PC-9 (cell line): ENCODE measurements around the gene AMMECR1. TPM values are rescaled to one million over a fixed set of nuclear protein-coding genes. Genes with fewer than 3 reads are reported as not detected.

Experiments used
- BruUV-seq: library from RNA; stranded (reverse); fragments of 400-500 nt; replicated peaks from 2 replicates; lab custom pipeline; 2021; lab: Mats Ljungman, UMichigan
- CTCF ChIA-PET: fragments of 300-600 bp; sonication (Branson Sonifier 250); formaldehyde crosslinking; loops from one replicate; lab custom pipeline; 2022; ENCODE audit warnings: antibody characterized with exemption; lab: Charles Lee
- POLR2A ChIA-PET: fragments of 300-600 bp; sonication (Branson Sonifier 250); formaldehyde crosslinking; loops from one replicate; lab custom pipeline; 2022; ENCODE audit warnings: antibody characterized with exemption; ENCODE audit not compliant: unreplicated experiment; lab: Charles Lee
- DNase-seq, 2 experiments: peaks; one replicate each; pipeline versions ENCODE4 v3.0.0 to v3.0.0-alpha.2; 2015 to 2022; ENCODE audit warnings: mixed read lengths in 1 of 2
- H2AFZ ChIP-seq: fragments of 200-600 bp; sonication (generic); 2 replicates; pipeline ENCODE4 v1.8.1; 2017; ENCODE audit warnings: antibody characterized with exemption
- H3F3A ChIP-seq: fragments of 200-600 bp; sonication (generic); 2 replicates; pipeline ENCODE4 v1.8.1; 2017; ENCODE audit warnings: antibody characterized with exemption, mild to moderate bottlenecking, low read depth; ENCODE audit not compliant: insufficient read depth
- H3K27ac ChIP-seq: fragments of 200-600 bp; sonication (generic); 2 replicates; pipeline ENCODE4 v1.6.1; 2016; ENCODE audit warnings: mixed run types
- H3K27me3 ChIP-seq: fragments of 200-600 bp; sonication (generic); 2 replicates; pipeline ENCODE4 v1.6.1; 2016; ENCODE audit warnings: low read depth, mixed run types; ENCODE audit not compliant: insufficient read depth
- H3K36me3 ChIP-seq: fragments of 200-600 bp; sonication (generic); 2 replicates; pipeline ENCODE4 v1.6.1; 2016; ENCODE audit warnings: low read depth, mixed run types
- H3K4me1 ChIP-seq: fragments of 200-600 bp; sonication (generic); replicated peaks from 2 replicates; pipeline ENCODE4 v1.6.1; 2016; ENCODE audit warnings: mixed run types; ENCODE audit not compliant: insufficient read depth
- H3K4me2 ChIP-seq: fragments of 200-600 bp; sonication (generic); 2 replicates; pipeline ENCODE4 v1.6.1; 2017; ENCODE audit warnings: mixed run types
- H3K4me3 ChIP-seq: fragments of 200-600 bp; sonication (generic); 2 replicates; pipeline ENCODE4 v1.6.1; 2016; ENCODE audit warnings: mixed run types
- H3K79me2 ChIP-seq: fragments of 200-600 bp; sonication (generic); 2 replicates; pipeline ENCODE4 v1.6.1; 2017; ENCODE audit warnings: low read depth, mixed run types
- H3K9me2 ChIP-seq: fragments of 200-600 bp; sonication (generic); 2 replicates; pipeline ENCODE4 v1.8.1; 2017; ENCODE audit warnings: mild to moderate bottlenecking; ENCODE audit not compliant: insufficient read depth
- H3K9me3 ChIP-seq: fragments of 200-600 bp; sonication (generic); 2 replicates; pipeline ENCODE4 v1.8.1; 2016; ENCODE audit warnings: low read depth; ENCODE audit not compliant: insufficient read depth
- H4K20me1 ChIP-seq: fragments of 200-600 bp; sonication (generic); 2 replicates; pipeline ENCODE4 v1.8.1; 2017; ENCODE audit not compliant: insufficient read depth
- CTCF ChIP-seq: fragments of 200-600 bp; sonication (generic); conservative IDR thresholded peaks from 2 replicates; pipeline ENCODE4 v1.6.1; 2017; ENCODE audit warnings: mixed run types, antibody characterized with exemption, mild to moderate bottlenecking, moderate library complexity
- EZH2 ChIP-seq: fragments of 200-600 bp; sonication (generic); IDR thresholded peaks from 2 replicates; pipeline ENCODE4 v1.8.0; 2017; ENCODE audit warnings: antibody characterized with exemption, low read depth
- intact Hi-C: fragments of 100-400 bp; cut with micrococcal nuclease; formaldehyde crosslinking; loops from one replicate; pipeline ENCODE4 v1.10.0; 2022; ENCODE audit not compliant: unreplicated experiment
- total RNA-seq: library from RNA; stranded (reverse); gene quantifications from 2 replicates; pipeline ENCODE4 v1.2.3, GENCODE V29; 2021

The AMMECR1 gene
- total RNA-seq, 1 experiment from 2014 or later = 35.4 TPM

DNA sequence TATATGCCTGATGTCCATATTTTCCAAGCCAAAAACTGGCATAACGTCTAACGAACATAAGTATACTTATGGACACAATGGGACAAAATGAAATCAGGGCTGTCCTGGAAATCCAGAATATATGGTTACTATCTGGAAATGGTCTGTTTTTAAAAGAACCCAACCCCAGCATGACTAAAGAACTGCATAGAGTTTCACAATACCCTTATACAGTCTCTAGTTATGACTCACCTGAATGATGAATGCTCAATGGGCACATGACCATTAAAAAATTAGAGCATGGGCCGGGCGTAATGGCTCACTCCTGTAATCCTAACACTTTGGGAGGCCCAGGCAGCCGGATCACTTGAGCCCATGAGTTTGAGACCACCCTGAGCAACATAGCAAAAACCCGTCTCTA is 31.8 kb downstream of the AMMECR1 start:
- peaks cover 27% of the 10 kb centered on the region for H3K4me1 ChIP-seq

DNA sequence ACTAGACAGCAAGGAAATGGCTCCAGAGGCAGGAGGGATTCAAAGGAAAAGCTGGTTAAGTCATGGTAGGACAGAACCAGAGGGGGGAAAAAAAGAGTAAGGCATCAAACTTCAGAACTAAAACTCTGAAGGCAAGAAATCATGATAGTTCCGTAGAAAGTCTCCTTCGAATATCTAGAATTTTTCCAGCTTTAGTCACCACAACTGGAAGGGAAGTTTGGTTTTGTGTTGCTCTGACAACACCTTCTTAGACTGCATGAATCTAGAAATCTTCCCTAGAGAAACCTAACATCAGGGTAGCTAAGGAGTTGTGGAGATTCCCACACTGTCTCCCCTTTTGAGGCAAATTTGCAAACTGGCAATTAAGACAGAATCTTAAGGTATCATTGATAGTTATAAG is 33.7 kb downstream of the AMMECR1 start:
- POLR2A ChIA-PET = interaction anchor here (0.6 to 0.7 kb wide), 2 partner anchors 20 to 120 kb away, joined by 5 to 8 read pairs; no protein-coding TSS in a partner anchor
- Histone ChIP-seq H3K9me3 (peaks cover 6% of the 10 kb centered on the region), H3K27me3 (no peaks in the 10 kb centered on the region), H3K4me2 (no peak overlapping the region), H3F3A (peaks cover 16% of the 10 kb centered on the region), H3K36me3 (0 out of 2 replicates have a peak, but pooled peaks cover 15% of the 10 kb centered on the region), H2AFZ (no peak overlapping the region), H3K9me2 (no peaks in the 10 kb centered on the region), H3K27ac (peak overlapping the region; percentile 29; the same call in 1 of the 2 replicates), H3K4me3 (no peak overlapping the region), H3K4me1 (peaks cover 27% of the 10 kb centered on the region), H4K20me1 (no peaks in the 10 kb centered on the region), H3K79me2 (peaks cover 83% of the 10 kb centered on the region)
- BruUV-seq = no TSS peak
- intact Hi-C loops = loop anchor here (1.0 kb wide), 1 partner anchor 118 kb away; no protein-coding TSS in a partner anchor
- CTCF ChIA-PET = interaction anchor here (0.5 to 0.6 kb wide), 2 partner anchors 88 to 504 kb away, joined by 3 to 4 read pairs; no protein-coding TSS in a partner anchor
- DNase-seq = peak in 1 of 2 experiments; percentile 59
- TF ChIP-seq EZH2 (no peak), CTCF (no peak)

More for the DNA sequence above, 31.8 kb downstream of the AMMECR1 start:
- intact Hi-C loops = no loop called here
- Histone ChIP-seq H3K36me3 (0 out of 2 replicates have a peak, but pooled peaks cover 15% of the 10 kb centered on the region), H3F3A (peaks cover 7% of the 10 kb centered on the region), H4K20me1 (no peaks in the 10 kb centered on the region), H3K27ac (peak overlapping the region; percentile 92), H3K79me2 (peaks cover 77% of the 10 kb centered on the region), H2AFZ (peak overlapping the region; percentile 26; the same call in 1 of the 2 replicates), H3K4me2 (peak overlapping the region; percentile 58), H3K9me3 (peaks cover 6% of the 10 kb centered on the region), H3K9me2 (no peaks in the 10 kb centered on the region), H3K4me3 (peak overlapping the region; percentile 26; the same call in 1 of the 2 replicates), H3K27me3 (no peaks in the 10 kb centered on the region)
- BruUV-seq = no TSS peak
- POLR2A ChIA-PET = no interaction called here
- no peak for TF ChIP-seq EZH2
- TF ChIP-seq CTCF = no peak
- peak; percentile 29 to 76 for DNase-seq
- CTCF ChIA-PET = no interaction called here

- ChIA-PET CTCF (interaction anchor here (0.6 kb wide), 1 partner anchor 104 kb away, joined by 3 read pairs; no protein-coding TSS in a partner anchor), POLR2A (no interaction called here)
- intact Hi-C loops = no loop called here
- no peak for DNase-seq
- Histone ChIP-seq H3K36me3 (0 out of 2 replicates have a peak, but pooled peaks cover 15% of the 10 kb centered on the region), H3F3A (peaks cover 21% of the 10 kb centered on the region), H3K9me2 (no peaks in the 10 kb centered on the region), H3K27me3 (no peaks in the 10 kb centered on the region), H2AFZ (no peak overlapping the region), H3K79me2 (peaks cover 88% of the 10 kb centered on the region), H3K27ac (no peak overlapping the region), H3K4me3 (no peak overlapping the region), H3K4me1 (peaks cover 28% of the 10 kb centered on the region), H4K20me1 (no peaks in the 10 kb centered on the region), H3K4me2 (no peak overlapping the region), H3K9me3 (peaks cover 6% of the 10 kb centered on the region)
- TF ChIP-seq CTCF = no peak
- no peak for TF ChIP-seq EZH2
- BruUV-seq = no TSS peak
These were observed 35.0 kb downstream of the AMMECR1 start for GRCh38 chrX:110282922-110283321.
